Right lung (tissue), 10 donors: ENCODE measurements around the gene SLC2A6. TPM values are rescaled to one million over a fixed set of nuclear protein-coding genes. Genes with fewer than 3 reads are reported as not detected.
A peak's percentile ranks its signal among the peaks of the same experiment; 100 is the strongest.

Experiments used
- DNase-seq, 2 donors: peaks; one replicate each; pipeline ENCODE4 v3.0.0-alpha.2; 2013
- long read RNA-seq, 8 donors: transcript quantifications; one replicate each; lab custom pipeline, GENCODE V29; 2026
- polyA plus RNA-seq, 5 donors: library from polyadenylated mRNA; unstranded; fragments of 120-200 nt; gene quantifications; one replicate each; pipeline versions ENCODE4 v1.2.1 to v1.2.3, GENCODE V29; 2013; ENCODE audit warnings: inconsistent platforms in 1 of 5, low replicate concordance in 1 of 5; ENCODE audit not compliant: insufficient read length in 5 of 5, insufficient read depth in 1 of 5

SLC2A6 gene, protein sequence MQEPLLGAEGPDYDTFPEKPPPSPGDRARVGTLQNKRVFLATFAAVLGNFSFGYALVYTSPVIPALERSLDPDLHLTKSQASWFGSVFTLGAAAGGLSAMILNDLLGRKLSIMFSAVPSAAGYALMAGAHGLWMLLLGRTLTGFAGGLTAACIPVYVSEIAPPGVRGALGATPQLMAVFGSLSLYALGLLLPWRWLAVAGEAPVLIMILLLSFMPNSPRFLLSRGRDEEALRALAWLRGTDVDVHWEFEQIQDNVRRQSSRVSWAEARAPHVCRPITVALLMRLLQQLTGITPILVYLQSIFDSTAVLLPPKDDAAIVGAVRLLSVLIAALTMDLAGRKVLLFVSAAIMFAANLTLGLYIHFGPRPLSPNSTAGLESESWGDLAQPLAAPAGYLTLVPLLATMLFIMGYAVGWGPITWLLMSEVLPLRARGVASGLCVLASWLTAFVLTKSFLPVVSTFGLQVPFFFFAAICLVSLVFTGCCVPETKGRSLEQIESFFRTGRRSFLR
- polyA plus RNA-seq, result 1 to 10 TPM; 1.8 to 5.9 (median 2.8) TPM
- long read RNA-seq, donor 1, result 0 reads
- long read RNA-seq, donor 2, result 0 reads
- long read RNA-seq, donor 3, result 0 reads
- long read RNA-seq, donor 4, result 0 reads
- long read RNA-seq, donor 5, partial matches to known transcripts, result 0 of 1 reads
- long read RNA-seq, donor 5, other reads (novel, unspliced or antisense), result 0 of 1 reads
- long read RNA-seq, donor 6, partial matches to known transcripts, result 0 of 1 reads
- long read RNA-seq, donor 6, other reads (novel, unspliced or antisense), result 0 of 1 reads
- long read RNA-seq, donor 7, partial matches to known transcripts, result 0 of 2 reads
- long read RNA-seq, donor 7, other reads (novel, unspliced or antisense), result 0 of 2 reads
- long read RNA-seq, donor 8, result 0 reads

DNA sequence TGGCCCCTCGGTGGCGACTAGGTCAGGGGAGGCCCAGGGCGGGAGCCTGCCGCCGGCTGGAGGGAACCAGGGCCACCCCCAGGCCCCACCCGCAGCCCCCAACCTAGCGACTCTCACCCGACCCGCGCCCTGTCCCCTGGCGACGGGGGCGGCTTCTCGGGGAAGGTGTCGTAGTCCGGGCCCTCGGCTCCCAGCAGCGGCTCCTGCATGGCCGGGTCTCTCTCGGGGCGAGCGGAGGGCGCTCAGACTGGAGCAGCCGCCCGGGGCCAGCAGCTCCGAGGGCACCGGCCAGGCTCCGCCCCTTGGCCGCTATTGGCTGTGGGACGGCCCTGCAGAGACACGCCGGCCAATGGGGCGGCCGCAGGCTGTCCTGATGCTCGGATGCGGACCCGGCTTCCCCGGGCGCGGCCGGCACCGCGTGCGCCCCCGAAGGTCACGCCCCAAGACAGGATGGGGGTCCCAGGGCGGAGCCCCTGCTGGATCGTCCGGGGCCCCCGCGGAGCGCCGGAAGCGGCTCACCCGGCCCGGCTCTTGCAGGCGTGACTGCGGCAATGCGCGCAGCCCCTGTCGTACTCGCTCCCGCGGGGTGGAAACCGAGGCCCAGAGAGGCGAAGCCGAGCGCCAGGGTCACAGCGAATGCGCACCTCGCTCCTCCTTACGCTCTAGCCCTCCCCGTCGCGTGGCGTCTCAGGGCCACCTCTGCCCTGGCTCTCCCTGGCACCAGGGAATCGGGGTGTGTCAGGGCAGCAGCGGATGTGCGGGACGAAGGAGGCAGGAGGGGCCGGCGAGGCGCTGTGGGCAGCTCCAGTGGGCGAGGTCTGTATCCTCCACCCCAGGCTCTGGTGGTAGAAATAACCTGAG is at the start of gene SLC2A6:
Gene SLC2A6, minus strand, starts transcription at position 249 of the 861 bp plus-strand sequence. Its CDS starts 40 bp downstream, at position 209.
- peak in 1 of 2 donors; percentile 67 for DNase-seq

DNA sequence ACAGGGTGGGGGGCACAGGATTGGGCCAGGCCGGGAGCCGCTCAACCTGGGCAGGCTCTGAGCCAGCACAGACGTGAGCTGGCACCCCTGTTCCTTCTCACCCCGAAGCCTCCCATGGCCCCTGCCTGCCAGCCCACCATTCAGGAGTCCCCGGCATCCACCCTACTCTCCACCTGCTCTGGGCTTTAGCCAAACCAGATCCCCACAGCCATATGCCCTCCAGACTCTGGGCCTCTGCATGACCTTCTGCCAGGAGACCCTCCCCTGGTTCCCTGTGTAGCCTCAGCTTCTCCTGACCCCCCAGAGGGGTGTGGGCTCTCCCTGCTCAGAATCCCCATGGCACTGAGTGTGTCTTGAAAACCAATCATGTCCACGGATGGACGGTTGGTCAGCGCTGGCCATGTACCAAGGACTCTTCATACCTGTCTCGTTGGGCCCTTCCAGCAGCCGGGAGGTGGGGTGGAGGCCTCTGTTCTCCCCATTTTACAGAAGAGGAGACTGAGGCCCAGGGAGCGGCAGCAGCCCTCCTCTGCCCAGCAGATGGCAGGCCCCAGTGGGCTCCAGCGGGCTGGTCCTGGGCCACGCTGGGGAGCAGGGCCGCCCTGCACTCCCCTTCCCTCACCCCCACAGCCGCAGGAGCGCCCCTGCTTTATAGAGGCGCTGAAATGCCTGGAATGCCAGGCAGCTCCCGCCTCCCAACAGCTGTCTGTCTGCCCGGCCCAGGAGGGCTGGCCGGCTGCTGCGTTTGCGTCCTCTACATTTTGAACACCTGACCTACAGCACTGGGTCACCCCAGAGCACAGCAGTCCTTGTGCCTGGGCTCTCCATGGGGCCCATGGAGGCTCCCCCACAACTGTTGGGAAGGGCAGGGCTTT is 49.3 kb upstream of the SLC2A6 start:
- DNase-seq, result no peak

DNA sequence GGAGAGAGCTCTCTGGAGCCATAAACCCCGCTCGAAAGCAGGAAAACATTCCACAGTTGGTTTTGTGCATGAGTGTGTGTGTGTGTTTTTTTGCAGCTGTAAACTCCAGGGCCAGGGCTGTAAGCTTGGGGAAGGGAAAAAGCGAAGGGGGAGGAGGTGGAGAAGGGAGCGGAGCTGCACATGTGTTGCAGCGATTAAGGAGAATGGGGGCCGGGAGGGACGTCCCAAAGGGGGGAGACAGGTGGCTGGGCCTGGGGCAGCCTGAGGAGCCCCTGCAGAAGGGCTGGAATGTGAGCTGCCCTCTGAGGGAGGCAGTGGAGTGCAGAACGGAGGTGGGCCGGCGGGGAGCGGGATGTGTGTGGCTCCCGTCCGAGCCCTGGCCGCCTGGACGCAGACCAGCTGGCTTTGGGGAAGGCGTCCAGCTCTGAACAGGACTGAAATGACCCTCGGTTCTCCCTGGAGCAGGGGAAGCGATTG is 48.6 kb upstream of the SLC2A6 start:
- DNase-seq, result peak; percentile 87

DNA sequence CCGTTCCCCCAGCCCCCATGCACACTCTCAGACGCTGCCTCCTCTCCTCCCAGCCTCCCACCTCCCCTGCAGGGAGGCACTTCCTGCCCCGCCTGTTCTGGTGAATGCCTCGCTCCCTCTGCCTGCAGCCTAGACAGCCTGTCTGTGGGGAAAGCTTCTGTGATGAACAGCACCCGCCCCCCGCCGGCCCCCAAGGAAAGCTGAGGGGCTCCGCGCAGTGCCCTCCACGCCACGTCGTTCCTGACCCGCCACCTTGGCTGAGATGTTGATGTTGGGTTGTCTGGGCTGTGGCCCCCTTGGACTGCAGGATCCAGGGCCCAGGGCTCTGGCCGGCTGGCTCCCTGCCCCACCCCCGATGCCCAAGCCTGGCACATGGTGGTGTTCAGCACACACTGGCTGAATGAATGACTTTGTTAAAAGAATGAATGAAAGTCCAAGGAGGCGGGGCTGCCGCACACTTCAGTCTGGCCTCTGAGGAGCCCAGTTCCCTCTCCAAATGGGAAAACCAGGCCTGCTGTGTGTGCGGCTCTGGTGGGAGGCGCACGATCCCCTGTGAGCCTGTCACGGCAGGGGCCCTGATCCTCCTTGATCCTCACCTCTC is 47.9 kb upstream of the SLC2A6 start:
- no peak for DNase-seq

DNA sequence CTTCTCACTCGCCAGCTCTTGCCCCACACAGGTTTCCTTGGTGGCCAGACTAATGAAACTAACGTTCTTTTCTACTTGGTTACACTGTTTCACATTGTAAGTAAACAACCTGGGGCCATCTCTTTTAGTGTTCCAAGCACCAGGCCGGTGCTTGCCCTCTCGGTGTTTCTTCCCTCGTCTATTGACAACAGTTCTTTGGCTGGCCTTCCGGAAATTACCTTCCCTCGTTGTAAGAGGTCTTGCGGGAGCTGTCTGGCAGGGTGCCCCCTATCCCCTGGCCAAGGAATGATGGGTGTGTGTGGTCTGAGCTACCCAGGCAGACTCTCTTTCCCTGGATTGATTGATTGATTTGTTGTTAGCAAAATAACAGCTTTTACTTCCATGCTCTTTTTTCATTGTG is 46.8 kb upstream of the SLC2A6 start:
- DNase-seq, result no peak

DNA sequence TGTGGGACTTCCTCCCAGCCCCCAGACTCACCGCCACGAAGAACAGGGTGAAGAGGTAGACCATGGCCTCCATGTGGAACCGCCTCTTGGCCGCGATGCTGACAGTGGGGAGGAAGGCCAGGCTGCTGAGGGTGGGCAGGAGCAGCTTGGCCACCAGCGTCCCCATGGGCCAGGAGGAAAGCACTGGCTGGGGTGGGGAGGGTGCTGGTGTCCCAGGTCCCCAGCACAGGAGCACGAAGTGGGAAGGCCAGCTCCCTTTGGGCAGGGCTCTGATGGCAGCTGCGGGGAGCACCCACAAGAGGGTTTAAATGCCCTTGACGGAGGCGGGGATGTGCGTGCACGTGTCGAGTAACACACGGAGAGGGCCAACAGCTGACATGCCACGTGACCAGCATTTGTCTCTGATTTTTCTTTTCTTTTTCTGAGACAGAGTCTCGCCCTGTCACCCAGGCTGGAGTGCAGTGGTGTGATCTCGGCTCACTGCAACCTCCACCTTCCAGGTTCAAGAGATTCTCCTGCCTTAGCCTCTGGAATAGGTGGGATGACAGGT is 45.9 kb upstream of the SLC2A6 start, which contains the start of gene MYMK:
Gene MYMK, minus strand, starts transcription at position 281 of the 550 bp plus-strand sequence. Its CDS starts 115 bp downstream, at position 166.
- DNase-seq, result no peak

DNA sequence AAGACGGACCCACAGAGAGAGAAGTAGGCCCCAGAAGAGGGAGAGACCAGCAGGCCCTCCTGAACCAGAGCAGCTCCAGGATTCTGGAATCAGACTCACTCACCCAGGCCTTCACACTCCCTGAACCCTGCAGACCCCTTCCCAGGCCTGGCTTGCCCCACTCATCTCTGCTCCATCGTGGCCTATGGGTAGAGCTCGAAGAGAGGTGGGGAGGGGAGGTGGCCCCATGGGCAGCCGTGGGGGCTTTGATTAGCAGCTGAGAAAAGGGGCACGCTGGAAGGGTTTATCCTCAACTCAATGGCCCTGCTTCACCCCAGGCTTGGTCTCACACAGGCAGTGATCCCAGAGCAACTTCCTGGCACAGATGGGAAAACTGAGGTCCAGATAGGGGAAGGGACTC is 45.2 kb upstream of the SLC2A6 start:
- DNase-seq, result no peak

DNA sequence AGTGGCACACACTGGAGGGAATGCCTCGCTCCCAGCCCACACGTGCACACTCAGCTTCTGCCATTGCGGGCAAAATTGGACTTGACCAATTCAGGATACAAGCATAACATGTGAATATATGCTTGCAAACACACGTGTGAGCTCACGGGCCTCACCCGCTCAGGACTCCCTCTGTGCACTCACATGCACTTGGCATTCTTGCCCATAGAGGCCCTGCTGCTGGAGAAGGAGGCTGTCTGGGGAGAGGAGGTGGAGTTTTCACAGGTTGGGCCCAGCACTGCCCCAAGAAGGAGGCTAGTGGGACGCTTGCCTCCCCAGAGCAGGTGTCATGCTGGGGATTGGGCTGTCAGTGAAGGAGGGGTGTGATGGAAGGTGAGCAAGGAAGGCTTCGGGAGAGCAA is 44.2 kb upstream of the SLC2A6 start:
- DNase-seq, result no peak

DNA sequence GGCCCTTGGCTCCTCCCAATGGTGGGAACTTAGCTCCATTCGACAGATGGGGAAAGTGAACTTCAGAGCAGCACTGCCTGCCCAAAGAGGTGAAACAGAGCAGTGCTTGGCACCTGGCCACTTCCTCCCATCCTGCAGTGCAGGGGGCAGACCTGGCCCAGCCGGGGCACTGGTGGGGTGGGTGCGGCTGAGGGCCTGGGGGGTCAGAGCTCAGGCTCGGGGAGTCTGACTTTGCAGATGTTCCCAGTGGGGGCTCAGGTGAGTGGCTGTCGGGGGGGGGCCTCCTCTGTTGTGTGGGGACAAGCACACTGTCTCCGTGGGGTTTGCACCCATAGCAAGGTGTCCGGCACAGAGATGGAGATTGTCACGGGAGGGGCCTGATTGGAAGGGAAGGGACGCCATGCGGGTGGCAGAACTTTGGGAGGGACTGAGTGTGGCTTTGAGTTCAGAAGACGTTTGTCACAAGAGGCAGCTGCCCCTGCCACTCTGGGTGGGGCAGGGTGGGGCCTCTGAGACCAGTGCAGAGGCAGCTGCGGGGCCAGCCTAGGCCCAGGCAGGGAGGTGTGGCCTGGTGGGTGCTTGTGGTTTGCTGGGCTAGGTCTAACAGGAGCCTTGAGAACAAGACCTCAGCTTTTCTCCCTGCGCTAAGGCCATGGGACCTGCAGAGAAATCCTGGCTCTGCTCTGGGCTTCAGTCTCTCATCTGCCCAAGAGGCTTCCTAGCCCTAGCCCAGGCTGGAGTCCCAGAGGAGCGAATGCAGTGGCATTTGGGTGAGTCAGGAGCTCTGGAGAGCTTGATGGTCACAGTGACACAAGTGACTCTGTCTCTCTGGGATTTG is 43.4 kb upstream of the SLC2A6 start:
- no peak for DNase-seq

DNA sequence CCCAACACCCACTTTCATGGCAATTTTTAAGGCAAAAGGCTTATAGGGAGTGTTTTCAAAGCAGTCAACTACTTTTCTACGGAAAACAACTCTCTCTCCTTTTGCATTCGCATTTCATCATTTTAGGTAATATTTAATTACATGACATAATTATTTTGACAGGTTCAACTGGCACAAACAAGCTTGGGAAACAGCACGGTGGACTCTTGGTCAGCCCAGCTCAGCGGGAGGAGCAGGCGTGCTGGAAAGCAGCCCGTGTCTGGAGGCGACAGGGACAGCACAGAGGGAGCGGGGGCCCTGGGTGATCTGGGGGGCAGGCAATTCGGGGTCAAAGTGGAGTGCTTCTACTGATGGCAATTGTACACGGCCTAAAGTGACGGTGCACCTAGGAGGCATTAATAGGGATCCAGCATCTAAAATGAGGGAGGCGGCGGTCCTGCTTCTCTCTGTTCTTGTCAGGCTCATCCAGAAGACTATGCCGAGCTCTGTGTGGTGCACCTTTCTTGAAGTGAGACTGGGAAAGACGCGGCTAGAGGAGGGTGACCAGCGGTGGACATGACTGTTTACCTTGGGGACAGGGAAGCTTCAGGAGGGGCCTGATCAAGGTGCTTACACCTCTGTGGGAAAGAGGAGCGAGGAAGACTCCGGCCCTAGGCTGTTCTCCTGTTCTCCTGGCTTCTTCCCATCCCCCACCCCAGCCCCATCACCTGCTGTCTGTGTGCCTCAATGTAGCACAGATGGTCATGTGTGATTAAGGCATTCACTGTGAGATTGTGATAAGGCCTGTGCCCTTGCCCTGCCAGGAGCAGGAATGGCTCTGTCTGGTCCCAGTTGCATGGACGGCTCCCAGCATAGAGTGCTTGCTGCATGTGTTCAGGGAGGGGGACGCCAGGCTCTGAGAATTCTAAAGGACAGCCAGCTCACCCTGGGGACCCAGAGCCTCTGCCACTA is 42.5 kb upstream of the SLC2A6 start:
- DNase-seq, result no peak

DNA sequence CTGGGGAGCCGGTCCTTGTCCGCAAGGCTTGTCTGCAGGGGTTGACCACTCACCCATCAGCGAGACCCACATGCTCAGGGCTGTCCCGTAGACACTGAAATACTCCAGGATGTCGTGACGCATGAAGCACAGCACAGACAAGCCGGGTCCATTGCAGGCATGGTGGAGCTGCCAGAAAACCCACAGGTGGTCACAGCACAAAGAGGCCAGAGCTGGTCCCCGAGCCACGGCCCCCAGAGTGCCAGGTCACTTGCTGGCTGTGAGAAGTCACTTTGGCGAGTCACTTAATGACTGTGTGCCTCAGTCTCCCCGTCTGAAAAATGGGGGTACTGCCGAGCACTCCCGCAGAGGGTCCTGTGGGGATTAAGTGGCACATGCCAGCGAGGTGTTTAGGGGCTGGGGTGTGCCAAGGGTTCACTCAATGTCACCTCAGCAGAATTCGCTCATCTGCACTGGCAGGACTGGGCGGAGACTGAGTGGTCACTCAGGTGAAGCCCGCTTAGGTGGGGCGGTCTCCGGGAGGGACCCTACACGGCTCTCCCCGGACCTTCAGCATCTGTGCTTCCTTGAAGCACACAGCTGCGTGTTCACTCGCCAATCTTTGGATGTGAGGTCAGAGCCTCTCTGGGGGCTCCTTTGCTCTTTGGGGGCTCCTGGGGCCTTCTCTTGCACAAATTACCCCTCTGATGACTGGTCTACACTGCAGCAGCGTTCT is 41.4 kb upstream of the SLC2A6 start:
- DNase-seq, result no peak

DNA sequence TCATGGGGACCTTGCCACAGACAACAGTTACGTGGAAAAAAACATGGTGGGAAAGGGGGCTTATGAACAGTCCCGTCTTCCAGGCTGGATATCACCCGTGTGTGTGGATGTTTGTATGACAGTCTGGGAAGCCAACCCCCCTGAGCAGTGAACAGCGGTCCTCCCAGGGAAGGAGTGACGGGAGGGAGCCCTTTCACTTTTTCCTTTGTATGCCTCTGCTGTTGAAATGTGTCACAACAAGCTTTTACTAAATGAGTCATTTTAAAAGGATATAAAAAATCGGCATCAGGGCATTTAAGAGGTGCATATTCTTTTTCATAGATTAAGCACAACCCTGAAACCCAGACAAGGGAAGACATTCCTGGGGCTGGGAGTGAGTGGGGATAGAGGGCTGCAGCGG is 40.8 kb upstream of the SLC2A6 start:
- no peak for DNase-seq

DNA sequence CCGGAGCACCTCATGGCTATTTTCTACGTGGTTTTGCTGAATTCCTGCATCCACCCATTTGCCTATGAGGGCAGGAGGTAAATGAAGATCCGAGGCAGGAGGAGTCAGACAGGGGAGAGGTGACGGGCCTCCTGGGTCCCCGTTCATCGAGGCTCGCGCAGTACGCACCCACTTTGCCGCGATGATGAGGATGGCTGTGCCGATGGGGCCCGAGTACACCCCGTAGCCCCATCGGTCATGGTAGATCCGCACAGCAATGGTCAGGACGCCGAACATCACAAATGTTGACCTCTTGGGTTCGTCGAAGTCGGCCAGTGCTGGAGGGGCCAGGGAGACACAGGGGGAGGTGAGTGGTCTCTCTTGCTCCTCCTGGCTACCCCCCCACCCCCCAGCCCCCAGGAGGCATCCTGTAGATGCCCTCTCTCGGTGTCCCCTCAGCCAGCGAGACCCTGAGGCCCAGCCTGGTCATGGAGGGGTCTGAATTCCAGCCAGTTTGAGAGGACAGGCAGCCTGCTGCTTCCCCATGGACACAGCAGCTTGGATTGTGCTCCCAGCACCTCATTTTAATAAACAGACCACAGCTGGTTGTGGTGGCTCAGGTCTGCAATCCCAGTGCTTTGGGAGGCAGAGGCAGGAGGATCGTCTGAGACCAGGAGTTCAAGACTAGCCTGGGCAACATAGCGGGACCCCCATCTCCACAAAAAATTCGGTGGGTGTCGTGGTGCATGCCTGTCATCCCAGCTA is 40.0 kb upstream of the SLC2A6 start:
- DNase-seq, result peak in 1 of 2 donors; percentile 70

DNA sequence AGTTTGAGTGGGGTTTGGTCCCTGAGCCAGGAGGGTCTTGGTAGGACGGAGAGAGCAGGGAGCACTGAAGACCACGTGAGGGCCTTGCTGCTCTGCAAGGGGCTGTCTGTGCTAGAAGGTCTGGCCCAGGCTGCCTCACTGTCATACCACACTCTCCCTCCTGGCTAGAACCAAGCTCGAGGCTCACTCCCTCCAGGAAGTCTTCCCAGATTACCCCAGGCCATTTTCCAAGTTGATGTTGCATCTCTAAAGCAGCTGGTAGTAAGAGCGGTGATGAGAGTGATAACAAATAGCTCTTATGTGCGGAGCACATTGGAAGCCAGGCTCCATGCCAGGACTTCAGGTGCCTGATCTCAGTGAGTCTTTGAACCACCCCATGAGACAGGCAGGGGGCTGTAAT is 39.3 kb upstream of the SLC2A6 start:
- no peak for DNase-seq

DNA sequence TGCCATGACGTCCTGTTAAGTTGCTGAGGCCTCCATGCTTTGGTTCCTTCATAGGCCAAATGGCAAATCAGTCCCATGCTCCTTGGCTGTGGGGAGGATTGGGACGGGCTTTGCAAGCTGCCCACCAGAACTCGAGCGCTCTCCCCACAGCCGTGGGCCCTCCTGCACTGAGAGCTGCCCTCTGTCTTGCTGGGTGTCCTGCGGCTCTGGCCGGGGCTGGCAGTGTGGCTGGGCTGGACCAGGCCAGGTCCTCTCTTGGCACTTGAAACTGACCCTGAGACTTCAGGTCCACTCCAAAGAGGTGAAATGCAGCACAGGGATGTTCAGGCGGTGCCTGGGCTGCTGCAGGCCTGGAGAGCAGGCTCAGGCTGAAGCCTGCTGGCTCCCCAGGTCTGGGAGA is 38.8 kb upstream of the SLC2A6 start:
- DNase-seq, result no peak

DNA sequence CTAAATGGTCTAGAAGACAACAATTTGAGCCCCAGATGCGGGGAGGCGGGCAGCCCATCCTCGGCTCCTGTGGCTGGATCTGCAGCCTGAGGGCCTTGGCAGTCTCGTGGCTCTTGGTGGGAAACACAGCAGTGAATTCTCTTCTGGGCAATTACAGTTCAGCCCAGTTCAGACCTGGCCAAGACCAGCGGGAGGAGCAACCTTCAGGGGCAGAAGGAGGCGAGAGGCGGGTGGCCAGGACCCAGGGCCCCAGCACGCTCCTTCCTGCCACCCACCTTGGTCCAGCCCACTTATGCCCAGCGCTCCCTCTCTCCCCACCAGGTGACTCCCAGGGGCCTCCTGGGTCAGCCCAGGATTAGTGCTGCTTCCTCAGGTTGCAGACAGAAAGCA is 38.1 kb upstream of the SLC2A6 start:
- no peak for DNase-seq
